Naive B cell (primary cell): Measurements from ENCODE around the gene BCO2. TPM values are rescaled to one million over a fixed set of nuclear protein-coding genes. Genes with fewer than 3 reads are reported as not detected.
A peak's percentile ranks its signal among the peaks of the same experiment; 100 is the strongest.

ENCODE experiments used
- ATAC-seq, 2 donors: fragments of 150-1000 bp; cut with Tn5 transposase; 2 replicates each; pipeline ENCODE4 v1.10.0; 2021; ENCODE audit warnings: low read depth in 2 of 2, mild to moderate bottlenecking in 2 of 2, moderate library complexity in 2 of 2
- DNase-seq: peaks from one replicate; pipeline ENCODE4 v3.0.0; 2022
- H3K27ac Mint-ChIP-seq, 6 donors: one replicate each; pipeline ENCODE4 v1.8.0; 2020 to 2022; ENCODE audit warnings: mild to moderate bottlenecking in 6 of 6, mixed read lengths in 6 of 6, moderate library complexity in 5 of 6, inconsistent platforms in 2 of 6
- H3K27me3 Mint-ChIP-seq, 3 donors: one replicate each; pipeline ENCODE4 v1.8.0; 2021 to 2022; ENCODE audit warnings: mixed read lengths in 3 of 3, mild to moderate bottlenecking in 1 of 3
- H3K36me3 Mint-ChIP-seq, 2 donors: one replicate each; pipeline ENCODE4 v1.8.0; 2020 to 2022; ENCODE audit warnings: mixed read lengths in 2 of 2, inconsistent platforms in 1 of 2, mild to moderate bottlenecking in 1 of 2
- H3K4me1 Mint-ChIP-seq, 3 donors: one replicate each; pipeline ENCODE4 v1.8.0; 2020 to 2022; ENCODE audit warnings: mixed read lengths in 3 of 3, inconsistent platforms in 1 of 3, mild to moderate bottlenecking in 1 of 3, moderate library complexity in 1 of 3
- H3K4me3 Mint-ChIP-seq, 8 donors: one replicate each; pipeline ENCODE4 v1.8.0; 2020 to 2022; ENCODE audit warnings: mild to moderate bottlenecking in 8 of 8, mixed read lengths in 8 of 8, moderate library complexity in 8 of 8, inconsistent platforms in 2 of 8
- H3K9me3 Mint-ChIP-seq, 7 donors: one replicate each; pipeline ENCODE4 v1.8.0; 2020 to 2022; ENCODE audit warnings: mixed read lengths in 7 of 7, mild to moderate bottlenecking in 5 of 7, inconsistent platforms in 2 of 7, moderate library complexity in 1 of 7
- polyA plus RNA-seq, 6 donors: library from polyadenylated mRNA; unstranded; fragments of 300-500 nt; fragmentation: Illumina TruSeq; gene quantifications; one replicate each; pipeline ENCODE4 v1.2.3, GENCODE V29; 2021; ENCODE audit warnings: low read depth in 6 of 6

Gene BCO2, protein sequence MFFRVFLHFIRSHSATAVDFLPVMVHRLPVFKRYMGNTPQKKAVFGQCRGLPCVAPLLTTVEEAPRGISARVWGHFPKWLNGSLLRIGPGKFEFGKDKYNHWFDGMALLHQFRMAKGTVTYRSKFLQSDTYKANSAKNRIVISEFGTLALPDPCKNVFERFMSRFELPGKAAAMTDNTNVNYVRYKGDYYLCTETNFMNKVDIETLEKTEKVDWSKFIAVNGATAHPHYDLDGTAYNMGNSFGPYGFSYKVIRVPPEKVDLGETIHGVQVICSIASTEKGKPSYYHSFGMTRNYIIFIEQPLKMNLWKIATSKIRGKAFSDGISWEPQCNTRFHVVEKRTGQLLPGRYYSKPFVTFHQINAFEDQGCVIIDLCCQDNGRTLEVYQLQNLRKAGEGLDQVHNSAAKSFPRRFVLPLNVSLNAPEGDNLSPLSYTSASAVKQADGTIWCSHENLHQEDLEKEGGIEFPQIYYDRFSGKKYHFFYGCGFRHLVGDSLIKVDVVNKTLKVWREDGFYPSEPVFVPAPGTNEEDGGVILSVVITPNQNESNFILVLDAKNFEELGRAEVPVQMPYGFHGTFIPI
- polyA plus RNA-seq, result 1 to 10 TPM in 1 of 6 donors, under 1 TPM in 1, not detected in 4; 0.57 to 1.2 TPM

DNA sequence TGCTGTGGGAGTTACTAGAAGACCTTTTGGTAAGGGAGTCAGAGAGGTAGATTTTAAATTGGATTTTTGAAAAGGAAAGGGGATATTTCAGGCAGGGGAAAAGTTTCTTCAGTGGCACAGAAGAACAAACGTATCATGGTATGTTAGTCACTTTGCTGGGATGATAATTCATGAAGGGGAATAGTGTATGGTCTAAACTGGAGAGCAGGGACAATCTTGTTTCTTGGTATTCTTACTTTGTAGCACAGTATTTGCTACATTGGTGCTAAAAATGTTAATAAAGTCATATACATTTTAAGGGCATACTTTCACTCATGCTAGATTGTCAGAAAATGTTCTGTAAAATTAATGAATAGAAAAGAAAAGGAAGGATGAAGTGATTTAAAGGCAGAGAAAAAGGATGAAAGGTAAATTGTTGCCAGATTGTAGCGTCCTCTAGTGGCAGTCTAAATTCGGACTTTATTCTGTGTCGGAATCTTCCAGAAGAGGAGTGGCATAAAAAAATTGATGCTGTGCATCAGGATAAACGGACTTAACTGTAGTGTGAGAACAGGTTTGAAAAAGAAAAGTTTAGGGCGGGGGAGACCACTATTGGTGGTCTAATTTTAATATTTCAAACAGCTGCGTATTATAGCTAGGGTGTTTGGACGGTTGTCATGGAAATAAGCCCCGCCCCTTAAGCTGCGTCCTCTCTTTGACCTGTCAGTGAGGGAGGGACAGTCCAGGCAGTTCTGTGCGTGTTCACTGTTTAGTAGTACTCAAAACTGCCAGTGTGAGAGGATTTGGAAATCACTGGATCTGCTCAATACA, at the start of gene BCO2:
TSS of gene BCO2 (plus strand) at position 724 of the 810 bp plus-strand sequence. CDS start 90 bp downstream, outside the sequence.
- Mint-ChIP-seq H3K36me3 (no peaks in the 10 kb centered on the region), H3K9me3 (no peaks in the 10 kb centered on the region), H3K27ac (peak within 1 kb of the TSS in 3 of 6 donors; percentile 21 to 75 (median 61)), H3K27me3 (peaks cover 0 to 15% (median 14%) of the 10 kb centered on the region in 3 donors), H3K4me1 (peaks cover 23 to 27% (median 25%) of the 10 kb centered on the region in 3 donors), H3K4me3 (peak within 1 kb of the TSS in 4 of 8 donors; percentile 43 to 74 (median 62))
- peak; percentile 15 for DNase-seq
- peak; percentile 56 to 70 for ATAC-seq

DNA sequence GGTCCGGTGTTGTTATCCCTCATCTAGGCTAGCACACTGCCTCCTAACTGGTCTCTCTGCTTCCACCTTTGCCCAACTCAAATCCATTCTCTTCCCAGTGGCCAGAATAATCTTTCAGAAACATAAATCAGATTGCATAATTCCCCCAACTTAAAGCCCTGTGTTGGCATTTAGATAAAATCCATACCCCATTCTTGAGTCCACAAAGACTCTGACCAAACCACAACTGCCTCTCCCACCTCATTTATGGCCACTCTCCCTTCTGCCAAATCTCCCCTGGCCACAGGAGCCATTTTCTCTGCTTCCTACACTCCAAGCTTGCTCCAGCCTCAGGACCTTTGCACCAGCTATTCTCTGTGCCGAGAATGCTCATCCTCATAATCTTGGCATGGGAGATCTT, 48.3 kb upstream of the BCO2 start:
- H3K27me3 Mint-ChIP-seq, result no peaks in the 10 kb centered on the region
- H3K27ac Mint-ChIP-seq, result no peak overlapping the region
- ATAC-seq (no peak), DNase-seq (no peak)
- H3K36me3 Mint-ChIP-seq, result peaks cover 0 to 8% of the 10 kb centered on the region in 2 donors
- H3K4me1 Mint-ChIP-seq, result peaks cover 0 to 6% (median 0%) of the 10 kb centered on the region in 3 donors
- no peaks in the 10 kb centered on the region for H3K9me3 Mint-ChIP-seq
- peak overlapping the region in 1 of 8 donors; percentile 23 for H3K4me3 Mint-ChIP-seq

DNA sequence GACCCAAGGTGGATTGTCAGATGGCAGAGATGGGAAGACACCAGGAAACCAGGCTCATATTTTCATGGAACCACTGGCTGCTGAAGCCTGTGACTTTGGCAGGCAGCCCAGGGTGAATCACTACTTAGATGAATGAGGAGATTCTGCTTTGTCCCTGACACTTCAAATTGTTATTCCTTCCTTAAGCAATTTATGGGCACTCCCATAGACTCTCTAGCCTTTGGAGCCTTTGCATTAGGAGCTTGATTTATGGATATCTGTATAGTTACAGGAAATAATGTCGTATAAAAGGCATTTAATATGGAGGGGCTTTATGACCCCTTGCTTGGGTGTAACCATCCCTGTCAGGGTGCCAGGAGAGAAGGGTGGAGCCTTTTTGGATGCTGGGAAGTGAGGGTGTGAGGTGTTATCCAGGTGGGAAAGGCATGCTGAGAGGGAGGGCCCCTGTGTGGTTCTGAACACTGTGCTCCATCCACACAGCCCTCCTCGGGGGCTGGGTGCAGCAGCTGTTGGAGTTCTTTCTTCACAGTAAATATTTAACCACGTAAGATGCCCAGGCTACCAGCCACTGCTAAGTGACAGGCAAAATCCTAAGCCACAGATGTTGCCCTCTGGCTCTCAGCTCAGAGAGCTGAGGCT, 46.7 kb upstream of the BCO2 start:
- no peak overlapping the region for H3K4me3 Mint-ChIP-seq
- H3K36me3 Mint-ChIP-seq, result peaks cover 0 to 8% of the 10 kb centered on the region in 2 donors
- H3K4me1 Mint-ChIP-seq, result peaks cover 0 to 6% (median 0%) of the 10 kb centered on the region in 3 donors
- no peaks in the 10 kb centered on the region for H3K27me3 Mint-ChIP-seq
- ATAC-seq, result no peak
- H3K27ac Mint-ChIP-seq, result peak overlapping the region in 1 of 6 donors; percentile 59
- DNase-seq, result no peak
- no peaks in the 10 kb centered on the region for H3K9me3 Mint-ChIP-seq

DNA sequence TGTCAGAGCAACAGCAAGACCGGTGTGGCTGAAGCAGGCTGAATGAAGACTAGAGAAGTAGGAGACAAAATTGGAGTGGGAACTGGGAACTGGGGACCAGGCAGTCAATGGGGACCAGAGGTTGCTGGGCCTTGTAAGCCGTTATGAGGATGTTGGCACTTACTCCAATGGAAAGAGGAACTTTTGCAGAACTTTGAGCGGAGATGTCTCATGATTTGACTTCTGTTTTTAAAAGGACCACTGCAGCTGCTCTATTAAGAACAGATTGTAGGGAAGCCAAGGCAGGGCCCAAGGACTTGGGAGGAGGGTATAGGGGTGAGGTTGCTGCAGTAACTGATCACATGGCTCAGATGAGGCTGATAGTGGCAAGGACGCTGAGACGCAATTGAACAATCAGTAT, 45.7 kb upstream of the BCO2 start:
- H3K4me3 Mint-ChIP-seq, result no peak overlapping the region
- H3K9me3 Mint-ChIP-seq, result no peaks in the 10 kb centered on the region
- H3K27me3 Mint-ChIP-seq, result no peaks in the 10 kb centered on the region
- ATAC-seq (no peak), DNase-seq (no peak)
- no peak overlapping the region for H3K27ac Mint-ChIP-seq
- peaks cover 6 to 8% of the 10 kb centered on the region in 2 donors for H3K36me3 Mint-ChIP-seq
- H3K4me1 Mint-ChIP-seq, result peaks cover 0 to 6% (median 0%) of the 10 kb centered on the region in 3 donors

DNA sequence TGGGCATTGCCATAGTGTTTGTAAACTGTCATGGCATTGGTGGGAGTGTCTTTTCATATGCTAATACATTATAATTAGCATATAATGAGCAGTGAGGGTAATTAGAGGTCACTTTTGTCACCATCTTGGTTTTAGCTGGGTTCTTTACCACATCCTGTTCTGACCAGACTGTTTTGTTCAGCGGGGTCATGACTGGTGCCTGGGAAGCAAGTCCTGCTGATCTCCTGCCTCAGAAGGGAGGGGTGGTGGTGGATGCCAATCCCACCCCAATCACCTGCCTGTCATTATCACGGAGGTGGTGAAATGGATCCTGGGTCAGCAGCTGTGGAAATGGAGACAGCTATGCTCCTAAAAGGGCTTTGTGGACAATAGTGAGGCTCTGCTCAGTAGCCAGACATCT, 42.6 kb upstream of the BCO2 start:
- H3K4me3 Mint-ChIP-seq, result no peak overlapping the region

DNA sequence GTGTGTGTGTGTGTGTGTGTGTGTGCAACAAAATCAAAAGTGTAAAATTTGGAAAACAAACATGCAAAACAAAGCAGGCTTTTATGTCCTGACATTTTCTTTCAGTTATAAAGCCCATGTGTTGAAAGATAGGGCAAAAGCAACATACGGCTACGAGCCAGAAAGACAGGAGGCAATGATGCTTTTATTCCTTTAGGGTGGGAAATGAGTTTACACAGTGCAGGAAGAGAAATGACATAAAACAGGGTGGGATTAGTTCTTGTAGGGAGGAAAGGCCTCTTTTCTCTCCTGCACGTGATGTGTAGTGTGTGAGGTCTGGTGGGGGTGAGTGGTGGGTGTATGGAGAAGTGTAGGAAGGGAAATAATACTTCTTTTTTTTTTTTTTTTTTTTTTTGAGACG, 40.8 kb upstream of the BCO2 start:
- ATAC-seq (no peak), DNase-seq (no peak)
- Mint-ChIP-seq H3K27ac (no peak overlapping the region), H3K36me3 (peaks cover 0 to 6% of the 10 kb centered on the region in 2 donors), H3K4me1 (peaks cover 0 to 5% (median 0%) of the 10 kb centered on the region in 3 donors), H3K4me3 (no peak overlapping the region), H3K27me3 (no peaks in the 10 kb centered on the region), H3K9me3 (no peaks in the 10 kb centered on the region)

More for the DNA sequence above, 42.6 kb upstream of the BCO2 start:
- Mint-ChIP-seq H3K27me3 (no peaks in the 10 kb centered on the region), H3K27ac (no peak overlapping the region), H3K4me1 (peaks cover 0 to 6% (median 0%) of the 10 kb centered on the region in 3 donors), H3K36me3 (peaks cover 0 to 6% of the 10 kb centered on the region in 2 donors), H3K9me3 (no peaks in the 10 kb centered on the region)
- ATAC-seq (no peak), DNase-seq (no peak)

DNA sequence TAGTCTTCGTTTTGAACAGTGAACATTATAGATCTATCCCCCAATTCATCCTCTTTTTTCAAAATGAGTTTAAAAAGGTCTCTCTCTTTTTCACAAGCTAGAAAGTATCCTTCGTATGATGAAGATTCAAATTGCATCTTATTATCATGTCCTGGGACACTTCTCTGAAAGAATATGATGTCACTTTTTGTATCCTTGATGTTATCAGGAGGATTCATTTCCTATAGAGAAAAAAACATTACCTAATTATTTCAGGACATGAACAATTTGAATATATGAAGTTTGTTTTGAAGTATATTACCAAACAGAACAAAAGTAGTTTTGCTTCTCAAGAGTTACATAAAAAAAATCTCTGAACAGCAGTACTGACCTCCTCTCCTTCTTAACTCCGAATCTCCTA, 31.7 kb upstream of the BCO2 start:
- no peaks in the 10 kb centered on the region for H3K27me3 Mint-ChIP-seq
- H3K4me3 Mint-ChIP-seq, result no peak overlapping the region
- H3K4me1 Mint-ChIP-seq, result no peaks in the 10 kb centered on the region
- no peak overlapping the region for H3K27ac Mint-ChIP-seq
- H3K36me3 Mint-ChIP-seq, result peaks cover 8 to 14% of the 10 kb centered on the region in 2 donors
- peaks cover 0 to 19% (median 9%) of the 10 kb centered on the region in 7 donors for H3K9me3 Mint-ChIP-seq
- DNase-seq, result no peak
- no peak for ATAC-seq

DNA sequence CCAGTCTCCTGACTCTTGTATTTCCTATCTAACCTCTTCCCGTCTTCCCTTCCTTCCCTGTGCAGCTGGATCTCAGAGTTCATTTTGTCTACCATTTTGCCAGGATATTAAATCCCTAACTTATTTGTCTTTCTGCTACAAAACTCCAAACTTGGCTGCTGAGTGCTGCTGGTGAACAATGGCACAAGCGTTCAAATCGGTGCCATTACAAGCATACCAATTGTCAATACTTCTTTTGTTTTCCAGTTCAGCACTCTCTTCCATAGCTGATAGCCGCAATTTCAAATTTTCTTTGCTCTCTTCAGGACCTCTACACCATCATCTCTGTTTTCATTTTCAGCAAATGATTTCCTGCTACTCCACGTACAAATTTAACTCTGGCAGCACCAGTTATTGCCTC, 24.8 kb upstream of the BCO2 start:
- Mint-ChIP-seq H3K27me3 (no peaks in the 10 kb centered on the region), H3K9me3 (no peaks in the 10 kb centered on the region), H3K4me3 (no peak overlapping the region), H3K36me3 (no peaks in the 10 kb centered on the region), H3K27ac (no peak overlapping the region), H3K4me1 (no peaks in the 10 kb centered on the region)
- ATAC-seq (no peak), DNase-seq (no peak)

DNA sequence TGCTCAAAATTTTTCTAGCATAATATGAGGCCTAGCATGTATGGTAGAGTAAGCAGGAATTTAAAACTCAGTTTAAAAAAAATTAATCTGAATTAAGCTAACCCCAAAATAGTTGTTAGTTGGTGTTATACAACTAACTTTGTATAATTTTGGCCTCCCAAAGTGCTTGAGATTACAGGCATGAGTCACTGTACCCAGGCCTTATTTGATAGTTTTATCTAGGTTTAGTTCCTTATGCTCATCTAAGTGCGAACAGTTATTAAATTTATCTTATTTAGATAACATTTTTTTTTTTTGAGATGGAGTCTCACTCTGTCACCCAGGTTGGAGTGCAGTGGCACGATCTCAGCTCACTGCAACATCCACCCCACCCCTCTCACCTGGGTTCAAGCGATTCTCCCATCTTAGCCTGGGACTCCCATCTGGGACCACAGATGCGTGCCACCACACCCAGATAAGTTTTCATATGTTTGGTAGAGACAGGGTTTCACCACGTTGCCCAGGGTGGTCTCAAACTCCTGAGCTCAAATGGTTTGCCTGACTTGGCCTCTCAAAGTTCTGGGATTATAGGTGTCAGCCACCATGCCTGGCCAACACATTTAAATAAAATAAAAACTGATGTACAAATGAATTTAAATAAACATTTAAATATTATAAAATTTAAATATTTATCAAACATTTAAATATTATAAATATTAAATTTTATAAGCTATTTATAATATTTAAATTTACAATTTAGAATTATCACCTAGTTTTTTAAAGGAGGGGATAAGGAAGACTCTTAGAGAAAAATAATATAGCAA, 19.0 kb upstream of the BCO2 start:
- Mint-ChIP-seq H3K4me1 (no peaks in the 10 kb centered on the region), H3K9me3 (no peaks in the 10 kb centered on the region), H3K27me3 (peaks cover 0 to 6% (median 0%) of the 10 kb centered on the region in 3 donors), H3K27ac (no peak overlapping the region), H3K36me3 (peaks cover 0 to 4% of the 10 kb centered on the region in 2 donors), H3K4me3 (no peak overlapping the region)
- ATAC-seq (no peak), DNase-seq (no peak)

DNA sequence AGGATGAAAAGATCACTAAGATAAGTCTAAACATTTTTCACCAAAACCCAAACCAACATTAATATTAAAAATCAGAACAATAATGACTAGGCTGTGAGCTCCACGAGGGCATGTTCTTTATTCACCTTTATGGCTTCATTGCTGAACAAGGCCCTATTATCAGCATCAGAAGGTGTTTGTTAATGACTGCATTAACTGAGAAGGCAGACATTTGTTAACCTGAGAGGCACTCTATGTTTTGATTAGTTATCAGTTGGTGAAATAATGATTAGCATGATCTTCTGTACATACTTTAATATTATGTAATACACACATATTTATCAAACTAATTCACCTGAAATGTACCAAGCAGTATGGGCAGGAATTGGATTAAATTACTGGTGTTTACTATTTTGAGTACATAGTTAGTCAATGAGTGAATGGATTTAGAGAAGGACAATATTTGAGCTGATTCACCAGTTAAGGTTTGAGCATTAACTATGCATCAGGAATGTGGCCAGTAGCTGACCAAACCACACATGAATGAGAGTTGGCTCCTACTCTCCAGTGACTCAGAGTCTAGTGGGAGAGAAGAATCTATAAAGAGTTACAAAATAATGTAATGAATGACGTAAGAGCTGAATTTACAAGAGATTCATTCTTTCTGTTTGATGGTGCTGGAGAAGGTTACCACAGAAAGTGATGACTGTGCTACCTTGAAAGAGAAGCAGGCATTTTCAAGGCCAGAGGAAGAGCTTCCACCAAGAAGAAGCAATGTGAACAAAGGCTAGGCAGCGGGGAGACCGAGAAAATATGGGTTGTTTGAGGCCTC, 18.2 kb upstream of the BCO2 start:
- no peak overlapping the region for H3K27ac Mint-ChIP-seq
- no peaks in the 10 kb centered on the region for H3K9me3 Mint-ChIP-seq
- no peak for ATAC-seq
- H3K27me3 Mint-ChIP-seq, result peaks cover 4 to 6% (median 5%) of the 10 kb centered on the region in 3 donors
- no peak for DNase-seq
- peaks cover 0 to 8% of the 10 kb centered on the region in 2 donors for H3K36me3 Mint-ChIP-seq
- no peak overlapping the region for H3K4me3 Mint-ChIP-seq
- no peaks in the 10 kb centered on the region for H3K4me1 Mint-ChIP-seq

DNA sequence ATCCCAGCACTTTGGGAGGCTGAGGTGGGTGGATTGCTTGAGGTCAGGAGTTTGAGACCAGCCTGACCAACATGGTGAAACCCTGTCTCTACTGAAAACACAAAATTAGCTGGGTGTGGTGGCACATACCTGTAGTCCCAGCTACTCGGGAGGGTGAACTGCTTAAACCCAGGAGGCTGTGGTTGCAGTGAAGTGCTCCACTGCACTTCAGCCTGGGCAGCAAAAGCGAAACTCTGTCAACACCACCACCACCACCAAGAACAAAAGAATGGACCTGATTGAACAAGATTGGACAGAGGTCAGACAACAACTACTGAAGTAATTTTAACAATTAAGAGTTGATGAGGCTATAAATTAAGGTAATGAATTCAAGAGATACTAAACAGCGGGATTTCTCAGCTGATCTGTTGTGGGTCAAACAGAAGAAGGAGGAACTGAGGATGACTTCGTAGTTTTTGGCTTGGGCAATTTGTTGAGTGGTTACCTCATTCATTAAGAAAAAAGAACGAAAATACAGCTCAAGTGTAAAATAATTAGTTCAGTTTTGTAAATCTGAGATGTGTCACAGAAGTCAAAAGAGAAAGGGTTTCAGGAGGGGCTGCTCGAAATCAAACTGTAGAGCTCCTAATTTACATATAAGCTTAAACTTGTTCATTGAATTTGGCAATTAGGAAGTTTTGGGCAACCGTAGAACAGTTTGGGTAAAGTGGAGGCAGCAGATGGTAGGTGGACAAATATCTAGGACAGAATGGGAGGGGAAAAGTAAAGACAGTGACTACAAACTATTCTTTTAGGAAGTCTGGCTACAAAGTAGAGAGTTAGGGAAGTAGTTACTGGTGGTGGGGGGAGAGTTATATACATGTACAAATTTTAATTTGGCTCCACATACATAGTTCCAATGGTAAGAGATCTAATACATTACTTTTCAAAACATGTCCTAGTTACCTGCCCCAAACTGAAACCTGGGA, 15.9 kb upstream of the BCO2 start:
- H3K4me3 Mint-ChIP-seq, result no peak overlapping the region
- peaks cover 8 to 18% (median 13%) of the 10 kb centered on the region in 3 donors for H3K27me3 Mint-ChIP-seq
- peaks cover 0 to 13% of the 10 kb centered on the region in 2 donors for H3K36me3 Mint-ChIP-seq
- H3K27ac Mint-ChIP-seq, result no peak overlapping the region
- H3K4me1 Mint-ChIP-seq, result peaks cover 6 to 7% (median 6%) of the 10 kb centered on the region in 3 donors
- H3K9me3 Mint-ChIP-seq, result peaks cover 0 to 2% (median 0%) of the 10 kb centered on the region in 7 donors
- DNase-seq (no peak), ATAC-seq (no peak)
